ENCODE results near the gene SERPINI2. TPM values are rescaled to one million over a fixed set of nuclear protein-coding genes. Genes with fewer than 3 reads are reported as not detected.

The SERPINI2 gene, protein sequence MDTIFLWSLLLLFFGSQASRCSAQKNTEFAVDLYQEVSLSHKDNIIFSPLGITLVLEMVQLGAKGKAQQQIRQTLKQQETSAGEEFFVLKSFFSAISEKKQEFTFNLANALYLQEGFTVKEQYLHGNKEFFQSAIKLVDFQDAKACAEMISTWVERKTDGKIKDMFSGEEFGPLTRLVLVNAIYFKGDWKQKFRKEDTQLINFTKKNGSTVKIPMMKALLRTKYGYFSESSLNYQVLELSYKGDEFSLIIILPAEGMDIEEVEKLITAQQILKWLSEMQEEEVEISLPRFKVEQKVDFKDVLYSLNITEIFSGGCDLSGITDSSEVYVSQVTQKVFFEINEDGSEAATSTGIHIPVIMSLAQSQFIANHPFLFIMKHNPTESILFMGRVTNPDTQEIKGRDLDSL
- total RNA-seq (2022; extraction: Qiagen RNA extraction; ENCODE audit: low read depth): not detected in 5 replicates

DNA sequence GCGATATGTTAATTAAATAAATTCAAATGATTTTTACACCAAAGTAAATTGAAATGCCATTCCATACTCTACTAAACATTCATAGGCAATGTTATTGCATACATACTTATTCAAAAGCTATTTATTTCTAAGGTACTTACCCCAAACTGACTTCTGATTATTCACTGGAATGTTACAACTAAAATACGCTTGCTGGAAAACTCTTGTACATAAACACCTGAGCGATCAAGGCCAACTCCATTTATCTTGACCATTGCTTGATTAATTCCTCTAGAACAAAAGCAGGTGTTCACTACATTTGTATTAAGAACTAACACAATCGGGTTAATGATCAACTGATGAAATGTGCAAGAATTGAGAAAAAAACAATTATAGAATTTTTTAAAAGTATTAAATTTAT is at the start of gene SERPINI2:
Gene SERPINI2 (minus strand): TSS at position 180 of the 400 bp plus-strand sequence. CDS start 2,208 bp downstream, outside the sequence.

Other genes starting within 250 kb of the SERPINI2 start
- gene ZBBX, start 93.7 kb downstream of the SERPINI2 start, total RNA-seq (2022; extraction: Qiagen RNA extraction; ENCODE audit: low read depth): not detected in 5 replicates
- not detected in 5 replicates for gene WDR49, start 179.9 kb upstream of the SERPINI2 start, total RNA-seq (2022; extraction: Qiagen RNA extraction; ENCODE audit: low read depth)